PC-3 (cell line): ENCODE results near the gene PTRH2.

Experiments
- CTCF ChIP-seq: fragments of 300-600 bp; sonication (generic); conservative IDR thresholded peaks from 2 replicates; pipeline ENCODE4 v1.5.1; 2017; ENCODE audit warnings: antibody characterized with exemption, low read depth, mild to moderate bottlenecking, low read length
- EZH2 ChIP-seq: fragments of 300-600 bp; sonication (generic); IDR thresholded peaks from one replicate; pipeline ENCODE4 v1.6.1; 2017; ENCODE audit warnings: antibody characterized with exemption, mild to moderate bottlenecking, low read length; ENCODE audit not compliant: unreplicated experiment
- EZH2phosphoT487 ChIP-seq: fragments of 300-600 bp; sonication (generic); IDR thresholded peaks from 2 replicates; pipeline ENCODE4 v1.6.1; 2018; ENCODE audit warnings: mild to moderate bottlenecking, antibody characterized with exemption, low read length, borderline replicate concordance

- TF ChIP-seq CTCF = no peak
- TF ChIP-seq EZH2phosphoT487 = no peak
- TF ChIP-seq EZH2 = no peak
Measured at GRCh38 chr17:59676716-59677115, 30.5 kb downstream of the PTRH2 start.
